HG02884 (cell line): ENCODE results near the gene ACVR1B.

Experiments used
- ATAC-seq: cut with Tn5 transposase; IDR thresholded peaks from one replicate; pipeline ENCODE4 v1.9.1; 2021; ENCODE audit warnings: mild to moderate bottlenecking, moderate library complexity; ENCODE audit not compliant: unreplicated experiment

ACVR1B gene

GRCh38 chr12:52019113-52019770 is 67.7 kb downstream of the ACVR1B start:
- ATAC-seq, result no peak

- ATAC-seq, result peak; percentile 42
These were observed 69.2 kb downstream of the ACVR1B start for GRCh38 chr12:52020539-52021336.

GRCh38 chr12:52022841-52023181 is 71.3 kb downstream of the ACVR1B start:
- no peak for ATAC-seq

GRCh38 chr12:52023182-52023975 is 71.9 kb downstream of the ACVR1B start:
- ATAC-seq, result no peak

- no peak for ATAC-seq
These were observed 72.6 kb downstream of the ACVR1B start for GRCh38 chr12:52023976-52024688.

GRCh38 chr12:52024845-52025230 is 73.3 kb downstream of the ACVR1B start:
- ATAC-seq, result no peak

GRCh38 chr12:52026263-52026662 is 74.8 kb downstream of the ACVR1B start:
- no peak for ATAC-seq

- no peak for ATAC-seq
These were observed 75.8 kb downstream of the ACVR1B start for GRCh38 chr12:52027085-52027843.

GRCh38 chr12:52029685-52030084 is 78.2 kb downstream of the ACVR1B start:
- ATAC-seq, result no peak

GRCh38 chr12:52032446-52032803 is 80.9 kb downstream of the ACVR1B start:
- ATAC-seq, result no peak

- ATAC-seq, result peak; percentile 94
These were observed 81.4 kb downstream of the ACVR1B start for GRCh38 chr12:52032804-52033445.

GRCh38 chr12:52033446-52034140 is 82.1 kb downstream of the ACVR1B start:
- ATAC-seq, result no peak

GRCh38 chr12:52035190-52035589 is 83.7 kb downstream of the ACVR1B start:
- no peak for ATAC-seq

- ATAC-seq, result no peak
These were observed 84.4 kb downstream of the ACVR1B start for GRCh38 chr12:52035926-52036325.

GRCh38 chr12:52036587-52037171 is 85.2 kb downstream of the ACVR1B start:
- no peak for ATAC-seq

GRCh38 chr12:52037248-52037861 is 85.9 kb downstream of the ACVR1B start:
- no peak for ATAC-seq

- ATAC-seq, result no peak
These were observed 86.9 kb downstream of the ACVR1B start for GRCh38 chr12:52038447-52038846.

GRCh38 chr12:52041035-52041434 is 89.5 kb downstream of the ACVR1B start:
- ATAC-seq, result no peak
